OCI-LY3 (cell line): Measurements from ENCODE around the gene TPSD1.

Experiments used
- H2AFZ ChIP-seq: fragments of 200-600, 300-600 bp; shearing (Covaris generic); 2 replicates; pipeline ENCODE4 v1.6.0; 2014; ENCODE audit warnings: antibody characterized with exemption, low read depth, low read length
- H3K27ac ChIP-seq: fragments of 200-600, 300-600 bp; sonication (generic); 2 replicates; pipeline ENCODE4 v1.5.1; 2014; ENCODE audit warnings: mild to moderate bottlenecking, low read length, moderate library complexity, mixed read lengths
- H3K27me3 ChIP-seq: fragments of 200-600, 300-600 bp; sonication (generic); 2 replicates; pipeline ENCODE4 v1.6.1; 2014; ENCODE audit warnings: low read depth, low read length, mixed read lengths
- H3K36me3 ChIP-seq: fragments of 200-600, 300-600 bp; sonication (generic); replicated peaks from 2 replicates; pipeline ENCODE3; 2014; ENCODE audit warnings: low read depth, low read length, mixed read lengths
- H3K4me1 ChIP-seq: fragments of 300-600, 200-600 bp; sonication (generic); 2 replicates; pipeline ENCODE4 v1.6.1; 2014; ENCODE audit warnings: low read length, mixed read lengths
- H3K4me2 ChIP-seq: fragments of 200-600, 300-600 bp; sonication (generic); 2 replicates; pipeline ENCODE4 v1.6.1; 2014; ENCODE audit warnings: low read length, mixed read lengths
- H3K4me3 ChIP-seq: fragments of 300-600, 200-600 bp; sonication (generic); 2 replicates; pipeline ENCODE4 v1.5.1; 2014; ENCODE audit warnings: antibody characterized with exemption, mild to moderate bottlenecking, low read length, moderate library complexity
- H3K79me2 ChIP-seq: fragments of 300-600, 200-600 bp; shearing (Covaris generic); 2 replicates; pipeline ENCODE4 v1.6.1; 2014; ENCODE audit warnings: mild to moderate bottlenecking, low read length, mixed read lengths
- H3K9ac ChIP-seq: fragments of 300-600, 200-600 bp; shearing (Covaris generic); 2 replicates; pipeline ENCODE4 v1.6.0; 2014; ENCODE audit warnings: mild to moderate bottlenecking, low read length, moderate library complexity
- H3K9me3 ChIP-seq: fragments of 200-600, 300-600 bp; shearing (Covaris generic); 2 replicates; pipeline ENCODE4 v1.6.1; 2014; ENCODE audit warnings: low read length, mixed read lengths; ENCODE audit not compliant: insufficient read depth
- H4K20me1 ChIP-seq: fragments of 200-600, 300-600 bp; sonication (generic); 2 replicates; pipeline ENCODE4 v1.6.1; 2016; ENCODE audit warnings: low read length, mixed read lengths; ENCODE audit not compliant: insufficient read depth
- CTCF ChIP-seq: fragments of 200-600, 300-600 bp; sonication (generic); IDR thresholded peaks from 2 replicates; pipeline ENCODE4 v1.5.1; 2014; ENCODE audit warnings: antibody characterized with exemption, low read length, low read depth
- EZH2phosphoT487 ChIP-seq: fragments of 200-600 bp; shearing (Covaris generic); IDR thresholded peaks from 2 replicates; pipeline ENCODE4 v1.6.1; 2018; ENCODE audit warnings: antibody characterized with exemption, mixed run types, low read depth

The TPSD1 gene

GRCh38 chr16:1279081-1279944 lies 23.4 kb downstream of the TPSD1 start:
- H3K27ac ChIP-seq = no peak overlapping the region
- H3K4me3 ChIP-seq = no peak overlapping the region
- TF ChIP-seq CTCF (no peak), EZH2phosphoT487 (no peak)
- H3K9ac ChIP-seq = no peak overlapping the region
- H3K9me3 ChIP-seq = no peaks in the 10 kb centered on the region
- no peaks in the 10 kb centered on the region for H3K4me1 ChIP-seq
- H3K79me2 ChIP-seq = no peaks in the 10 kb centered on the region
- no peaks in the 10 kb centered on the region for H4K20me1 ChIP-seq
- H3K27me3 ChIP-seq = no peaks in the 10 kb centered on the region
- no peak overlapping the region for H2AFZ ChIP-seq
- H3K36me3 ChIP-seq = no peaks in the 10 kb centered on the region
- no peak overlapping the region for H3K4me2 ChIP-seq

- H3K4me2 ChIP-seq = no peak overlapping the region
- H3K79me2 ChIP-seq = no peaks in the 10 kb centered on the region
- H3K27ac ChIP-seq = no peak overlapping the region
- H3K9ac ChIP-seq = no peak overlapping the region
- no peak overlapping the region for H3K4me3 ChIP-seq
- H3K4me1 ChIP-seq = no peaks in the 10 kb centered on the region
- H3K9me3 ChIP-seq = no peaks in the 10 kb centered on the region
- TF ChIP-seq EZH2phosphoT487 (no peak), CTCF (no peak)
- no peak overlapping the region for H2AFZ ChIP-seq
- no peaks in the 10 kb centered on the region for H4K20me1 ChIP-seq
- no peaks in the 10 kb centered on the region for H3K27me3 ChIP-seq
- no peaks in the 10 kb centered on the region for H3K36me3 ChIP-seq
These were observed 24.2 kb downstream of the TPSD1 start for GRCh38 chr16:1279945-1280589.

GRCh38 chr16:1280783-1281182 lies 24.9 kb downstream of the TPSD1 start:
- no peaks in the 10 kb centered on the region for H3K27me3 ChIP-seq

More at GRCh38 chr16:1280783-1281182, 24.9 kb downstream of the TPSD1 start:
- no peak for TF ChIP-seq CTCF
- TF ChIP-seq EZH2phosphoT487 = no peak
- Histone ChIP-seq H3K4me1 (no peaks in the 10 kb centered on the region), H3K36me3 (no peaks in the 10 kb centered on the region), H3K79me2 (no peaks in the 10 kb centered on the region), H3K9ac (no peak overlapping the region), H4K20me1 (no peaks in the 10 kb centered on the region), H3K9me3 (no peaks in the 10 kb centered on the region), H3K4me2 (no peak overlapping the region), H3K27ac (no peak overlapping the region), H2AFZ (no peak overlapping the region), H3K4me3 (no peak overlapping the region)
